Prostate gland (tissue), 2 donors: ENCODE measurements around the gene ZNF581.

ENCODE experiments used
- CTCF ChIP-seq, 4 experiments: fragments of 200-600 bp in 2 of 4; fragments of 450-650 bp in 2 of 4; sonication (generic) in 2 of 4; IDR thresholded peaks; 1 replicate in 3 of 4; 2 replicates in 1 of 4; pipeline ENCODE4 v1.5.1; 2016 to 2019; ENCODE audit warnings: antibody characterized with exemption in 4 of 4, mild to moderate bottlenecking in 2 of 4, moderate library complexity in 2 of 4
- POLR2A ChIP-seq: fragments of 450-650 bp; IDR thresholded peaks from one replicate; pipeline ENCODE4 v1.6.1; 2016; ENCODE audit warnings: antibody characterized with exemption, mild to moderate bottlenecking

- TF ChIP-seq CTCF (IDR thresholded peaks at IDR 0.05) (no peak), POLR2A (no peak)
Measured at GRCh38 chr19:55651236-55651635, 7.8 kb downstream of the ZNF581 start.
